Prostate gland (tissue), 2 donors: ENCODE data around the gene CD276. TPM values are rescaled to one million over a fixed set of nuclear protein-coding genes. Genes with fewer than 3 reads are reported as not detected.
"Not testable (repeated sequence)": the region's sequence is repeated elsewhere in the genome, so short reads cannot be mapped to it uniquely, and the experiment has no call there.

Experiments used
- DNase-seq: peaks from one replicate; pipeline ENCODE4 v3.0.0-alpha.2; 2019; ENCODE audit warnings: low spot score
- H3K27ac ChIP-seq, 2 donors: fragments of 200-600 bp; sonication (generic); 2 replicates each; pipeline ENCODE4 v1.5.1; 2017 to 2019
- H3K27me3 ChIP-seq: fragments of 200-600 bp; sonication (generic); replicated peaks from 2 replicates; pipeline ENCODE4 v1.5.1; 2019; ENCODE audit not compliant: insufficient read depth
- H3K36me3 ChIP-seq, 2 donors: fragments of 200-600 bp; sonication (generic); 1 replicate in 1 of 2; 2 replicates in 1 of 2; pipeline versions ENCODE4 v1.5.1 to v1.8.1; 2017 to 2019
- H3K4me1 ChIP-seq: fragments of 200-600 bp; sonication (generic); replicated peaks from 2 replicates; pipeline ENCODE4 v1.5.1; 2019
- H3K4me3 ChIP-seq, 2 donors: fragments of 200-600 bp; sonication (generic); 2 replicates each; pipeline ENCODE4 v1.5.1; 2017 to 2019
- H3K9me3 ChIP-seq: fragments of 200-600 bp; sonication (generic); 2 replicates; pipeline ENCODE4 v1.5.1; 2017
- CTCF ChIP-seq, 4 experiments: fragments of 200-600 bp in 2 of 4; fragments of 450-650 bp in 2 of 4; sonication (generic) in 2 of 4; IDR thresholded peaks; 1 replicate in 3 of 4; 2 replicates in 1 of 4; pipeline ENCODE4 v1.5.1; 2016 to 2019; ENCODE audit warnings: antibody characterized with exemption in 4 of 4, mild to moderate bottlenecking in 2 of 4, moderate library complexity in 2 of 4
- POLR2A ChIP-seq: fragments of 450-650 bp; IDR thresholded peaks from one replicate; pipeline ENCODE4 v1.6.1; 2016; ENCODE audit warnings: antibody characterized with exemption, mild to moderate bottlenecking
- POLR2AphosphoS5 ChIP-seq: sonication (generic); formaldehyde crosslinking; IDR thresholded peaks from one replicate; pipeline ENCODE4 v1.6.1; 2017; ENCODE audit warnings: antibody characterized with exemption
- WGBS: methylation state at CpG from one replicate; pipeline ENCODE4 v1.1.5; 2018; 5-methylcytosine and 5-hydroxymethylcytosine counted together
- intact Hi-C: fragments of 100-400 bp; cut with DNase I; formaldehyde crosslinking; loops from one replicate; pipeline ENCODE4 v1.14.2; 2022
- total RNA-seq, 2 donors: library from RNA; depleted of rRNA; stranded (reverse); fragments of >200 nt; gene quantifications; one replicate each; pipeline ENCODE4 v1.1.0, GENCODE V29; 2016

The CD276 gene
- total RNA-seq, 2 donors from 2014 or later: 75.0 to 91.3 TPM

DNA sequence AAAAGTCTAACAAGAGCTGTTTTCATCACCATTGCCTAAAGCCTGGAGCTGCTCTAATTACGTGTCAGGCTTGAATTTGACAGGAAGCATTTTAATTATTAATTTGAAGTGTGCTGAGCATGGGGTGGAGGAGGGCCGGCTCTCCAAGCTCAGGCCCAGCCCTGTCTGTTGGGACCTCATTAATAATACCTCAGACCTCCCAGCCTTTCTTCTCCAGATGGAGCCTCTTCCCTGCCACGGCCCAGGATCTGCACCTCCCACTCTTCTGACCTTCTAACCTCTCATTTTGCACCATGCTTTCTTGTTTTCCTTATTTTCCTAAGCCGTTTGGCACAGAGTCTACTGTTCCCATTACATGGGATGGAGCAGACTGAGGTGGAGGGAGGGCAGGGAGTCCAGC is 39.0 kb downstream of the CD276 start:
- 64% methylated on average over 4 of the region's 4 CpGs for WGBS
- Histone ChIP-seq H3K4me3 (no peak overlapping the region), H3K9me3 (no peaks in the 10 kb centered on the region), H3K4me1 (no peaks in the 10 kb centered on the region), H3K36me3 (no peaks in the 10 kb centered on the region), H3K27me3 (no peaks in the 10 kb centered on the region), H3K27ac (no peak overlapping the region)
- intact Hi-C loops: no loop called here
- TF ChIP-seq CTCF (IDR thresholded peaks at IDR 0.05) (no peak), POLR2AphosphoS5 (no peak), POLR2A (no peak)
- DNase-seq: no peak

DNA sequence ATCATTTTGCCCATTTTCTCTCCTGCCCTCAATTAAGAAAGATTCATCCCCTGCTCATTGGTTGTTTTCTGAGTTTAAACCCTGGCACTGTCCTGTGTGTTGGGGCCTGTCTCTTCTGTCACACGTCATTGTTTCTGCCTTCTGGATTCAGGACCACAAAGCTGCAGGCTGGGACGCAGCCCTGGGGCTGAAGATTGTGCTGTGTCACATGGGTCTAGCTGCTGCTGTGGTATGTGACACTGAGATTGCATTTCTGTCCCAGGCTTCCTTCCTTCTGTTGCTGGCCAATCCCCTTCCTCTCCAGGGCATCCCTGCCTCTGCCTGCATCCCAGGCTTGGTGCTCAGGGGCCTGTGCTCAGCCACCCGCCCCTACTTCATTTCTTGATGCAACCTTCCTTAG is 40.0 kb downstream of the CD276 start:
- Histone ChIP-seq H3K9me3 (no peaks in the 10 kb centered on the region), H3K27me3 (no peaks in the 10 kb centered on the region), H3K27ac (no peak overlapping the region), H3K4me1 (no peaks in the 10 kb centered on the region), H3K4me3 (no peak overlapping the region), H3K36me3 (no peaks in the 10 kb centered on the region)
- DNase-seq: no peak
- no peak for TF ChIP-seq CTCF (IDR thresholded peaks at IDR 0.05)
- TF ChIP-seq POLR2AphosphoS5: no peak
- no peak for TF ChIP-seq POLR2A
- intact Hi-C loops: no loop called here
- 66% methylated on average over 3 of the region's 3 CpGs for WGBS

DNA sequence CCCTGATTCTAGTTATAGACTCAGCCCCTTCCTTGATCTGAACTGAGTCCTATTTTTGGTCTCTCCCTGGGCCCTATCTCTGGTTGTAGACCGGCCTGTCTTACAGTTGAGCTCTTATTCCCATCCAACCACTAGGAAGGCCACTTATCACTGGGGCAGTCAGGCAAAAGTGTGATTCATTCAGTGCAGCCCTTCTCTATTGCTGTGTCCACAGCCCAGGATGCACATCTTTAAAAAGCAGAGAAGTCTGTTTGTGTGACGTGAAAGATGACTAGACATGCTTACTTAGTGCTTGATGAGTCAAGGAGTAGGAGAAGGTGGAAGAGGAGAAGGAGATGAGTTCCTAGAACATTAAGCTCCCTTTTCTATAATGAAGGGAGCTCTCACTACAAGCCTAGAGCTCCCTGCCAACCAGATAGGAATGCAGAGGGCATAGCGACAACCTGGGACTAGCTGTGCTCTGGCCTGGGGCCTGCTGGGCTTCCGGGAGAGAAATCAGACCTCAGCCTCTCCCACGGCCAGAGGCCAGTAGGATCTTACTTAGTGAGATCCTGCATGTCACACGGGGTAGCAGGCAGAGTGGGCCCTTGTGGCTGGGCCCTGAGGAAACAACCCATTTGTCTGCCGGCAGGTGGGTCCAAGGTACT is 43.3 kb downstream of the CD276 start:
- Histone ChIP-seq H3K27me3 (no peaks in the 10 kb centered on the region), H3K36me3 (no peaks in the 10 kb centered on the region), H3K9me3 (no peaks in the 10 kb centered on the region), H3K27ac (no peak overlapping the region), H3K4me3 (no peak overlapping the region), H3K4me1 (no peaks in the 10 kb centered on the region)
- WGBS: 83% methylated on average over 6 of the region's 7 CpGs
- intact Hi-C loops: no loop called here
- TF ChIP-seq POLR2A: no peak
- TF ChIP-seq POLR2AphosphoS5: no peak
- TF ChIP-seq CTCF (IDR thresholded peaks at IDR 0.05): no peak
- DNase-seq: no peak

DNA sequence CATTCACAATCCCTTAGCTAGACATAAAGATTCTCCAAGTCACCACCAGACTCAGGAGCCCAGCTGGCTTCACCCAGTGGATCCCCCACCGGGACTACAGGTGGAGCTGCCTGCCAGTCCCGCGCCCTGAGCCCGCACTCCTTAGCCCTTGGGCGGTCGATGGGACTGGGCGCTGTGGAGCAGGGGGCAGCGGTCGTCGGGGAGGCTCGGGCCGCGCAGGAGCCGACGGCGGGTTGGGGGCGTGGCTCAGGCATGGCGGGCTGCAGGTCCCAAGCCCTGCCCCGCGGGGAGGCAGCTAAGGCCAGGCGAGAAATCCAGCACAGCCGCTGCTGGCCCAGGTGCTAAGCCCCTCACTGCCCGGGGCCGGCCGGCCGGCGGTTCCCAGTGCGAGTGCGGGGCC is 47.9 kb downstream of the CD276 start:
- H3K4me3 ChIP-seq, H3K27ac ChIP-seq, H3K4me1 ChIP-seq, DNase-seq, H3K27me3 ChIP-seq, intact Hi-C loops, H3K36me3 ChIP-seq, H3K9me3 ChIP-seq: not testable (repeated sequence)
- 90% methylated on average over 28 of the region's 29 CpGs for WGBS

DNA sequence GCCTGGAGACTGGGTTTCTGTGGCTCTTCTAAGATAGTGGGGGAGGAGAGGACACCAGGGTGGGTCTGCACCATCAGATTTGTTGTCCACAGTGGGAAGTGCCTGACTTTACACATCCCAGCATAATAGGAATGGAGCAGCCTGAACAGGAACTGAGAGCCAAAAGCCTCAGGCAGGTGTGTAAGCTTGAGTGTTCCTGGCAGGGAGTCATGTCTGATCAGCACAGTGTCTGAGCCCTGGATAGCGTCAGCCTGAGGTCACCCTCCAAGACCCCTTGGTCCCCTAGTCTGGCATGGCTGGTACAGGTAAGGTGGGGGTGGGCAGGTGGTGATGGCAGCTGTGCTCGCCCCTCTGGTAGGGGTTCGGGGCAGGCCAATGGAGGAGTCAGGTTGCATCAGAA is 48.7 kb downstream of the CD276 start:
- no peak for DNase-seq
- Histone ChIP-seq H3K27ac (no peak overlapping the region), H3K27me3 (no peaks in the 10 kb centered on the region), H3K36me3 (no peaks in the 10 kb centered on the region), H3K4me3 (no peak overlapping the region), H3K4me1 (no peaks in the 10 kb centered on the region), H3K9me3 (no peaks in the 10 kb centered on the region)
- WGBS: 42% methylated on average over 3 of the region's 3 CpGs
- TF ChIP-seq POLR2AphosphoS5: no peak
- no peak for TF ChIP-seq CTCF (IDR thresholded peaks at IDR 0.05)
- no peak for TF ChIP-seq POLR2A
- intact Hi-C loops: no loop called here
